Esophagus (tissue), 2 donors: ENCODE results near the gene IGLL5. TPM values are rescaled to one million over a fixed set of nuclear protein-coding genes. Genes with fewer than 3 reads are reported as not detected.

ENCODE experiments used
- H3K27ac ChIP-seq, 2 donors: one replicate each; pipeline ENCODE4 v1.5.1; 2013; ENCODE audit warnings: low read depth in 2 of 2, mild to moderate bottlenecking in 2 of 2, inconsistent platforms in 1 of 2, low read length in 1 of 2, moderate library complexity in 1 of 2
- H3K27me3 ChIP-seq, 2 donors: one replicate each; pipeline ENCODE4 v1.6.1; 2013; ENCODE audit warnings: low read length in 2 of 2, control low read depth in 1 of 2, mild to moderate bottlenecking in 1 of 2; ENCODE audit not compliant: insufficient read depth in 2 of 2, control insufficient read depth in 1 of 2
- H3K36me3 ChIP-seq, 2 donors: one replicate each; pipeline ENCODE4 v1.6.1; 2013; ENCODE audit warnings: low read length in 1 of 2; ENCODE audit not compliant: control insufficient read depth in 2 of 2, insufficient read depth in 2 of 2
- H3K4me1 ChIP-seq, 2 donors: one replicate each; pipeline ENCODE4 v1.6.1; 2013; ENCODE audit warnings: low read length in 1 of 2; ENCODE audit not compliant: control insufficient read depth in 2 of 2, insufficient read depth in 2 of 2
- H3K4me3 ChIP-seq, 2 donors: one replicate each; pipeline ENCODE4 v1.5.1; 2013; ENCODE audit warnings: low read length in 2 of 2, mild to moderate bottlenecking in 2 of 2, low read depth in 1 of 2, moderate library complexity in 1 of 2
- H3K9me3 ChIP-seq, 2 donors: one replicate each; pipeline ENCODE4 v1.6.1; 2013; ENCODE audit warnings: mild to moderate bottlenecking in 2 of 2, low read depth in 1 of 2, low read length in 1 of 2, moderate library complexity in 1 of 2; ENCODE audit not compliant: control insufficient read depth in 2 of 2, insufficient read depth in 1 of 2
- WGBS, 2 donors: extraction: QIAGEN DNeasy Blood & Tissue Kit; methylation state at CpG; one replicate each; pipeline ENCODE4 v1.1.7; 2013; 5-methylcytosine and 5-hydroxymethylcytosine counted together
- polyA plus RNA-seq, 2 donors: library from polyadenylated mRNA; stranded (reverse); fragments of 200-250 nt; gene quantifications; one replicate each; pipeline ENCODE4 v1.2.3, GENCODE V29; 2013
- donor health status: healthy with polysubstance abuse.
- donor health status: Bipolar disorder and iron deficiency.

The IGLL5 gene
- polyA plus RNA-seq, 2 donors: 0.47 to 1.3 TPM

- Histone ChIP-seq H3K9me3 (no peaks in the 10 kb centered on the region), H3K4me1 (no peaks in the 10 kb centered on the region), H3K27ac (no peak overlapping the region), H3K4me3 (no peak overlapping the region), H3K27me3 (no peaks in the 10 kb centered on the region), H3K36me3 (no peaks in the 10 kb centered on the region)
- whole genome bisulfite sequencing, 2 donors: 86 to 87% methylated on average over 11 of the region's 11 CpGs
Measured at GRCh38 chr22:22883090-22883727, 4.4 kb upstream of the IGLL5 start.

GRCh38 chr22:22884010-22884887, 3.4 kb upstream of the IGLL5 start:
- Histone ChIP-seq H3K27me3 (no peaks in the 10 kb centered on the region), H3K4me3 (no peak overlapping the region), H3K36me3 (no peaks in the 10 kb centered on the region), H3K9me3 (no peaks in the 10 kb centered on the region), H3K4me1 (no peaks in the 10 kb centered on the region), H3K27ac (no peak overlapping the region)
- 24 to 34% methylated on average over 3 of the region's 3 CpGs for WGBS, 2 donors

GRCh38 chr22:22884888-22885840, 2.5 kb upstream of the IGLL5 start:
- WGBS, 2 donors: 73 to 81% methylated on average over 9 of the region's 9 CpGs
- Histone ChIP-seq H3K36me3 (no peaks in the 10 kb centered on the region), H3K9me3 (no peaks in the 10 kb centered on the region), H3K27me3 (no peaks in the 10 kb centered on the region), H3K4me3 (no peak overlapping the region), H3K27ac (no peak overlapping the region), H3K4me1 (no peaks in the 10 kb centered on the region)

GRCh38 chr22:22886546-22886945, 1.1 kb upstream of the IGLL5 start:
- Histone ChIP-seq H3K27ac (no peak overlapping the region), H3K4me3 (no peak overlapping the region), H3K9me3 (no peaks in the 10 kb centered on the region), H3K27me3 (no peaks in the 10 kb centered on the region), H3K4me1 (no peaks in the 10 kb centered on the region), H3K36me3 (no peaks in the 10 kb centered on the region)
- 82 to 89% methylated on average over 4 of the region's 4 CpGs for WGBS, 2 donors

- Histone ChIP-seq H3K9me3 (no peaks in the 10 kb centered on the region), H3K36me3 (no peaks in the 10 kb centered on the region), H3K4me3 (no peak overlapping the region), H3K27me3 (no peaks in the 10 kb centered on the region), H3K4me1 (no peaks in the 10 kb centered on the region), H3K27ac (no peak overlapping the region)
- WGBS, 2 donors: 72 to 74% methylated on average over 13 of the region's 13 CpGs
Measured at GRCh38 chr22:22888571-22889353, 1.1 kb downstream of the IGLL5 start.

- Histone ChIP-seq H3K4me3 (no peak overlapping the region), H3K36me3 (no peaks in the 10 kb centered on the region), H3K27me3 (no peaks in the 10 kb centered on the region), H3K9me3 (no peaks in the 10 kb centered on the region), H3K27ac (no peak overlapping the region), H3K4me1 (no peaks in the 10 kb centered on the region)
Measured at GRCh38 chr22:22890085-22890484, 2.5 kb downstream of the IGLL5 start.

GRCh38 chr22:22891139-22891621, 3.6 kb downstream of the IGLL5 start:
- Histone ChIP-seq H3K9me3 (peaks cover 0 to 2% of the 10 kb centered on the region in 2 donors), H3K27ac (no peak overlapping the region), H3K4me3 (no peak overlapping the region), H3K36me3 (no peaks in the 10 kb centered on the region), H3K27me3 (no peaks in the 10 kb centered on the region), H3K4me1 (no peaks in the 10 kb centered on the region)
- WGBS, 2 donors: 85% methylated on average over 3 of the region's 3 CpGs

GRCh38 chr22:22892096-22893052, 4.8 kb downstream of the IGLL5 start:
- Histone ChIP-seq H3K27ac (no peak overlapping the region), H3K27me3 (no peaks in the 10 kb centered on the region)

More at GRCh38 chr22:22892096-22893052, 4.8 kb downstream of the IGLL5 start:
- no peak overlapping the region for H3K4me3 ChIP-seq
- H3K36me3 ChIP-seq: no peaks in the 10 kb centered on the region
- WGBS, 2 donors: 95 to 100% methylated on average over 1 of the region's 1 CpG
- peaks cover 0 to 2% of the 10 kb centered on the region in 2 donors for H3K9me3 ChIP-seq
- H3K4me1 ChIP-seq: no peaks in the 10 kb centered on the region
